A549 (cell line): ENCODE measurements around the gene BPIFB1. TPM values are rescaled to one million over a fixed set of nuclear protein-coding genes. Genes with fewer than 3 reads are reported as not detected.
A peak's percentile ranks its signal among the peaks of the same experiment; 100 is the strongest.

Source experiments
- ATAC-seq, 2 experiments: fragments of 200-7000 bp in 1 of 2; fragments of >200 bp in 1 of 2; cut with Nextera tagmentation in 1 of 2; cut with Tn5 transposase in 1 of 2; 3 replicates each; pipeline versions ENCODE4 v1.8.0 to v1.9.1; 2018 to 2020; ENCODE audit warnings: mild to moderate bottlenecking in 1 of 2, moderate library complexity in 1 of 2
- CTCF ChIA-PET: fragments of 300-600 bp; sonication (Branson Sonifier 250); formaldehyde crosslinking; extraction: SDS; loops from one replicate; lab custom pipeline; 2021; ENCODE audit warnings: antibody characterized with exemption, inconsistent platforms; lab: Yijun Ruan, JAX
- POLR2A ChIA-PET: fragments of 350-600 bp; formaldehyde crosslinking; extraction: SDS; loops from one replicate; lab custom pipeline; 2021; ENCODE audit warnings: antibody characterized with exemption, inconsistent platforms; lab: Yijun Ruan, JAX
- DNase-seq, 2 experiments: peaks; one replicate each; pipeline versions ENCODE4 v3.0.0 to v3.0.0-alpha.2; 2011 to 2016; ENCODE audit warnings: low read depth in 1 of 2, low spot score in 1 of 2
- FAIRE-seq: peaks from 2 replicates; lab custom pipeline; 2011; peaks lifted over from hg19 to GRCh38; lab: Jason Lieb, UNC
- H3K27ac ChIP-seq, 2 experiments: fragments of >200 bp; sonication (Bioruptor Twin); formaldehyde crosslinking; 3 replicates each; pipeline ENCODE4 v1.5.1; 2016 to 2017
- H3K4me1 ChIP-seq: fragments of >200 bp; sonication (Bioruptor Twin); formaldehyde crosslinking; 3 replicates; pipeline ENCODE4 v1.6.1; 2016
- H3K4me2 ChIP-seq: fragments of >200 bp; sonication (Bioruptor Twin); formaldehyde crosslinking; 3 replicates; pipeline ENCODE4 v1.6.1; 2016
- H3K4me3 ChIP-seq: fragments of >200 bp; sonication (Bioruptor Twin); formaldehyde crosslinking; 3 replicates; pipeline ENCODE4 v1.5.1; 2016
- H3K9me3 ChIP-seq: fragments of >200 bp; sonication (Bioruptor Twin); formaldehyde crosslinking; 3 replicates; pipeline ENCODE4 v1.6.1; 2016
- ATOH8 ChIP-seq: fragments of 250-450 bp; sonication (Bioruptor Pico); IDR thresholded peaks from 2 replicates; pipeline ENCODE4 v1.5.0; 2020; ENCODE audit warnings: low read depth, mild to moderate bottlenecking, moderate library complexity
- BCL3 ChIP-seq: fragments of >200 bp; sonication (Bioruptor Twin); formaldehyde crosslinking; IDR thresholded peaks from 3 replicates; pipeline ENCODE4 v1.6.1; 2016
- BHLHE40 ChIP-seq: IDR thresholded peaks from 2 replicates; pipeline ENCODE4 v1.6.1; 2012; ENCODE audit warnings: low read depth, low read length, inconsistent platforms
- CBX8 ChIP-seq: fragments of 200-600 bp; sonication (generic); IDR thresholded peaks from 2 replicates; pipeline ENCODE4 v1.6.1; 2016
- CHD4 ChIP-seq: fragments of 200-600 bp; sonication (generic); IDR thresholded peaks from 2 replicates; pipeline ENCODE4 v1.6.1; 2016; ENCODE audit warnings: antibody characterized with exemption, mild to moderate bottlenecking, borderline replicate concordance
- FOSL2 ChIP-seq, 2 experiments: fragments of 450-650 bp in 1 of 2; fragments of >200 bp in 1 of 2; sonication (Bioruptor Twin) in 1 of 2; formaldehyde crosslinking; IDR thresholded peaks; 2 replicates each; pipeline versions ENCODE4 v1.5.0 to v1.6.1; 2016 to 2020; ENCODE audit warnings: mild to moderate bottlenecking in 1 of 2, moderate library complexity in 1 of 2
- HDAC2 ChIP-seq: fragments of 200-600 bp; sonication (generic); IDR thresholded peaks from 2 replicates; pipeline ENCODE4 v1.6.1; 2016
- HMGXB4 ChIP-seq: fragments of 250-450 bp; sonication (Bioruptor Pico); IDR thresholded peaks from 2 replicates; pipeline ENCODE4 v1.5.0; 2021; ENCODE audit warnings: mild to moderate bottlenecking, moderate library complexity, borderline replicate concordance
- HOXA7 ChIP-seq: fragments of 250-450 bp; sonication (Bioruptor Pico); IDR thresholded peaks from 2 replicates; pipeline ENCODE4 v1.5.0; 2020; ENCODE audit warnings: mild to moderate bottlenecking, moderate library complexity
- HOXB5 ChIP-seq: fragments of 250-450 bp; sonication (Bioruptor Pico); IDR thresholded peaks from 2 replicates; pipeline ENCODE4 v1.5.0; 2020; ENCODE audit warnings: mild to moderate bottlenecking, moderate library complexity
- JUNB ChIP-seq: fragments of >200 bp; sonication (Bioruptor Twin); formaldehyde crosslinking; IDR thresholded peaks from 2 replicates; pipeline ENCODE4 v1.6.1; 2016
- MAFK ChIP-seq: fragments of 450-650 bp; IDR thresholded peaks from 2 replicates; pipeline ENCODE4 v1.6.1; 2014; ENCODE audit not compliant: partially characterized antibody
- MAX ChIP-seq: IDR thresholded peaks from 2 replicates; pipeline ENCODE4 v1.6.1; 2012
- NPAS2 ChIP-seq: fragments of 250-450 bp; sonication (Bioruptor Pico); IDR thresholded peaks from 2 replicates; pipeline ENCODE4 v1.8.0; 2022; ENCODE audit warnings: mild to moderate bottlenecking, moderate library complexity, borderline replicate concordance
- NR3C1 ChIP-seq: fragments of >200 bp; sonication (Bioruptor Twin); formaldehyde crosslinking; IDR thresholded peaks from 3 replicates; pipeline ENCODE4 v1.6.1; 2017
- PBX3 ChIP-seq: IDR thresholded peaks from 2 replicates; pipeline ENCODE4 v1.6.1; 2012
- RAD21 ChIP-seq, 2 experiments: fragments of >200 bp in 1 of 2; sonication (Bioruptor Twin) in 1 of 2; formaldehyde crosslinking in 1 of 2; IDR thresholded peaks in 1 of 2; conservative IDR thresholded peaks in 1 of 2; 2 replicates in 1 of 2; 3 replicates in 1 of 2; pipeline ENCODE4 v1.6.1; 2012 to 2018; ENCODE audit warnings: inconsistent platforms in 1 of 2
- RNF2 ChIP-seq: fragments of 200-600 bp; sonication (generic); IDR thresholded peaks from 2 replicates; pipeline ENCODE4 v1.6.1; 2016; ENCODE audit warnings: low read depth, mild to moderate bottlenecking, antibody characterized with exemption, moderate library complexity, borderline replicate concordance
- TP53 ChIP-seq: fragments of 250-450 bp; sonication (Bioruptor Pico); IDR thresholded peaks from 2 replicates; pipeline ENCODE4 v1.5.0; 2021; ENCODE audit warnings: mild to moderate bottlenecking, moderate library complexity
- ZFP36 ChIP-seq: fragments of 450-650 bp; IDR thresholded peaks from 2 replicates; pipeline ENCODE4 v1.6.1; 2014; ENCODE audit warnings: borderline replicate concordance; ENCODE audit not compliant: partially characterized antibody
- WGBS: methylation state at CpG from one replicate; pipeline ENCODE4 v1.1.6; 2017; ENCODE audit errors: missing lambda C conversion rate; 5-methylcytosine and 5-hydroxymethylcytosine counted together
- polyA plus RNA-seq, 4 experiments: library from polyadenylated mRNA; depleted of rRNA in 3 of 4; stranded (reverse); fragments of >200 nt; fragmentation: RNase III in 1 of 4; extraction: RNeasy Plus Mini Kit Qiagen cat#74134 plus additional on column Dnase treatment in 1 of 4; gene quantifications; 2 replicates in 3 of 4; 3 replicates in 1 of 4; pipeline ENCODE4 v1.2.3, GENCODE V29; 2011 to 2017

Gene BPIFB1
- polyA plus RNA-seq, 2 of the 4 experiments (the other 2 are of a cell fraction) = 0.18 TPM; not detected in 1

GRCh38 chr20:33339515-33340058 lies 56.6 kb downstream of the BPIFB1 start:
- no peak overlapping the region for H3K4me3 ChIP-seq
- no peak overlapping the region for H3K27ac ChIP-seq
- DNase-seq (no peak), ATAC-seq (no peak), FAIRE-seq (no peak)
- 74% methylated on average over 8 of the region's 8 CpGs for WGBS
- TF ChIP-seq ATOH8 (CRISPR knock-in tag) (no peak), NR3C1 (no peak), RNF2 (no peak), HDAC2 (no peak), FOSL2 (IDR thresholded peaks at IDR 0.05) (no peak), FOSL2 (CRISPR knock-in tag; IDR thresholded peaks at IDR 0.05) (no peak), CBX8 (no peak), HOXB5 (CRISPR knock-in tag) (no peak), TP53 (CRISPR knock-in tag) (no peak), RAD21 (conservative IDR thresholded peaks at IDR 0.05 in 1 of 2, IDR thresholded peaks at IDR 0.05 in 1 of 2) (no peak), HOXA7 (no peak), PBX3 (no peak), JUNB (no peak), CHD4 (no peak), BCL3 (no peak), BHLHE40 (no peak), MAX (no peak), HMGXB4 (CRISPR knock-in tag) (no peak), MAFK (no peak)
- CTCF ChIA-PET = no interaction called here
- no peak overlapping the region for H3K4me2 ChIP-seq
- no peaks in the 10 kb centered on the region for H3K4me1 ChIP-seq
- no peaks in the 10 kb centered on the region for H3K9me3 ChIP-seq
- POLR2A ChIA-PET = no interaction called here

- TF ChIP-seq ZFP36 (peak; percentile 53), NPAS2 (CRISPR knock-in tag) (no peak)
- no peaks in the 10 kb centered on the region for H3K4me1 ChIP-seq
- WGBS = 92% methylated on average over 4 of the region's 4 CpGs
- ATAC-seq (no peak), FAIRE-seq (no peak), DNase-seq (no peak)
- no peaks in the 10 kb centered on the region for H3K9me3 ChIP-seq
- H3K4me2 ChIP-seq = no peak overlapping the region
- no peak overlapping the region for H3K4me3 ChIP-seq
- no peak overlapping the region for H3K27ac ChIP-seq
- POLR2A ChIA-PET = no interaction called here
- CTCF ChIA-PET = interaction anchor here (0.5 kb wide), 1 partner anchor 72 kb away, joined by 3 read pairs; no protein-coding TSS in a partner anchor
Measured at GRCh38 chr20:33343521-33343920, 60.5 kb downstream of the BPIFB1 start.
